PC-3 (cell line): ENCODE results near the gene UBE2B.

Experiments
- CTCF ChIP-seq: fragments of 300-600 bp; sonication (generic); conservative IDR thresholded peaks from 2 replicates; pipeline ENCODE4 v1.5.1; 2017; ENCODE audit warnings: antibody characterized with exemption, low read depth, mild to moderate bottlenecking, low read length
- EZH2 ChIP-seq: fragments of 300-600 bp; sonication (generic); IDR thresholded peaks from one replicate; pipeline ENCODE4 v1.6.1; 2017; ENCODE audit warnings: antibody characterized with exemption, mild to moderate bottlenecking, low read length; ENCODE audit not compliant: unreplicated experiment
- EZH2phosphoT487 ChIP-seq: fragments of 300-600 bp; sonication (generic); IDR thresholded peaks from 2 replicates; pipeline ENCODE4 v1.6.1; 2018; ENCODE audit warnings: mild to moderate bottlenecking, antibody characterized with exemption, low read length, borderline replicate concordance

- TF ChIP-seq EZH2 (no peak), CTCF (no peak), EZH2phosphoT487 (no peak)
Observed at GRCh38 chr5:134435560-134435959, 64.2 kb downstream of the UBE2B start.
